Measurements from ENCODE around the gene MLLT10. TPM values are rescaled to one million over a fixed set of nuclear protein-coding genes. Genes with fewer than 3 reads are reported as not detected.

Gene MLLT10
- total RNA-seq, 2 experiments from 2014 or later: 44.1 to 47.2 TPM

GRCh38 chr10:21506351-21506750 lies 27.7 kb upstream of the MLLT10 start:
- Mint-ChIP-seq H3K27ac (no peak overlapping the region), H3K4me1 (no peaks in the 10 kb centered on the region), H3K9me3 (no peaks in the 10 kb centered on the region), H3K4me3 (no peak overlapping the region), H3K36me3 (ENCODE audit: low read depth) (no peaks in the 10 kb centered on the region), H3K27me3 (peaks cover 64% of the 10 kb centered on the region)
- no peak for DNase-seq
- ChIA-PET CTCF (interaction anchor here (3.5 kb wide), 1 partner anchor 10 kb away, joined by 11 read pairs; no protein-coding TSS in a partner anchor), POLR2A (no interaction called here)

GRCh38 chr10:21507150-21507549 lies 26.9 kb upstream of the MLLT10 start:
- Mint-ChIP-seq H3K9me3 (no peaks in the 10 kb centered on the region), H3K27ac (no peak overlapping the region), H3K36me3 (ENCODE audit: low read depth) (no peaks in the 10 kb centered on the region), H3K27me3 (peaks cover 63% of the 10 kb centered on the region), H3K4me1 (no peaks in the 10 kb centered on the region), H3K4me3 (no peak overlapping the region)
- ChIA-PET POLR2A (no interaction called here), CTCF (interaction anchor here (3.5 kb wide), 1 partner anchor 11 kb away, joined by 11 read pairs; no protein-coding TSS in a partner anchor)
- no peak for DNase-seq

DNA sequence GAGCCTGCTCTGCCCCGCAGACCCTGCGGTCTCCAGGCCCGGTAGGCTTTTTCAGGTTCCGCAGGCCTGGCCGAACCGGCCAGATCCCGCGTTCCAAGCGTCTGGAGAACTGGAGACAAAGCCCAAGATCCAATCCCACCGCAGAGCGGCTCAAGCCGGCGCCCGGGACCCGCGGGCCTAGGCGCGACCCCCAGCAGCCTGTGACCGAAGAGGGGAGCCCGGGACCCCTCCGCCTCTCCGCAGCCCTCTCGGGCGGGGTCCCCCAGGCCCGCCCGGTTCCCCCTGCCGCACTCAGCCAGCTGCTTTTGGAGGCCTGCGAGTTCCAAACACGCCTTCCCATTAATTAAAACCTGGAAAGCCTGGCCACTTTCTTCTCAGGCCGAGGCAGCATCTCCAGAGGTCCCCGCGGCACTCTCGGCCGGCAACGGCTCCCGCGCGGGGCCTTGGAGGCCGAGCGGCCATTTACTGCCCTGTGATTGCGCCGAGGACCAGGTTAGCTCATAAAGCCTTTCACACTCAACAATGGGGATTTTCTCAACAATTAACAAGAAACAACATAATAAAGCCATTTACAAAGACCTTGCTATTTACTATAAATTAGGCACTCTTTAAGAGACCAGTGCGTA lies 25.2 kb upstream of the MLLT10 start:
- Mint-ChIP-seq H3K9me3 (no peaks in the 10 kb centered on the region), H3K4me3 (no peak overlapping the region), H3K36me3 (ENCODE audit: low read depth) (no peaks in the 10 kb centered on the region), H3K27me3 (peaks cover 65% of the 10 kb centered on the region), H3K27ac (no peak overlapping the region), H3K4me1 (no peaks in the 10 kb centered on the region)
- CTCF ChIA-PET: interaction anchor here (1.1 to 3.5 kb wide), 2 partner anchors 9 to 13 kb away, joined by 3 to 11 read pairs; no protein-coding TSS in a partner anchor
- DNase-seq: no peak
- POLR2A ChIA-PET: no interaction called here

DNA sequence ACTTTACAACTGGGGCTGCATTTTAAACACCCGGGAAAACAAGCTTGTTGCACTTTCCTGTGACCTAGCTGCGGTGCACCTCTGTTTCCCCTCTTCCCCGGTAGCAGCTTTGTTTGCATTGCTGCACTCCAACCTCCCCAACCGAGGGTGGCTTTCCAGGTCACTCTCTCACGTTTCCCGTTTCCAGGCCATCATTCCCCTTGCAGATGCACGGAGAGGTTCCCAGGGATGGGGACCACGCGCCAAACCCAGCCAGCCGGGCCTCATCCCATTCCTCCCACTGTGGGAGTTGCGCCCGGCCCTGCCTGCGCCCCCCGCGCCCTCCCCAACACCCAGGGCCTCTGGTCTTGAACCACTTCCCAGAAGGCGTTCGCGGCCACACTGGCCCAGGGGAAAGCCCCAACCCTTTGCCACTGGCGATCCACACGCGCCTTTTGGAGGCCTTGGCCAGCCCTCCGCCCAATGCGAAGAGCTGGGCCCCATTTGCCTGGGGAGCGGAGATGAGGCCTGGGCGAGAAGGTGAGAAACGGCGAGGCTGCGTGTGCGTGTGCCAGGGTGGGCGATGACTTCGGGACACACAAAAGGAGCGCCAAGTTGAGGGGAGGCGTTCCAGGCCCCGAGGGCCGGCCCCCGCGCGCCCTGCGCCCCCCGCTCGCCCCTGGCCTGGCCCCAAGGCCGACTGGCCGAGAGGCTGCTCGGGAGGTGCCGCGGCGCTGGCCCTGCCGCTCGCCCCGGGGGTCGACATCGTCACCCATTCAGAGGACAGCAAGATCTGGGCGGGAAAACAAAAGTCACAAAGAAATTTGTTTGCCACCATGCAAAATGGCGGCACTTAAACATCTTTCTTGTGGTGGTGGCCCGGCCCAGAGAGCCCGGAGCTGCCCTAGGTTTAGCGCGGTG lies 24.4 kb upstream of the MLLT10 start:
- Mint-ChIP-seq H3K4me3 (no peak overlapping the region), H3K27me3 (peaks cover 65% of the 10 kb centered on the region), H3K9me3 (no peaks in the 10 kb centered on the region), H3K27ac (no peak overlapping the region), H3K36me3 (ENCODE audit: low read depth) (no peaks in the 10 kb centered on the region), H3K4me1 (no peaks in the 10 kb centered on the region)
- CTCF ChIA-PET: interaction anchor here (0.6 to 1.1 kb wide), 2 partner anchors 48 to 1198 kb away, joined by 3 read pairs; no protein-coding TSS in a partner anchor
- POLR2A ChIA-PET: no interaction called here
- DNase-seq: no peak

DNA sequence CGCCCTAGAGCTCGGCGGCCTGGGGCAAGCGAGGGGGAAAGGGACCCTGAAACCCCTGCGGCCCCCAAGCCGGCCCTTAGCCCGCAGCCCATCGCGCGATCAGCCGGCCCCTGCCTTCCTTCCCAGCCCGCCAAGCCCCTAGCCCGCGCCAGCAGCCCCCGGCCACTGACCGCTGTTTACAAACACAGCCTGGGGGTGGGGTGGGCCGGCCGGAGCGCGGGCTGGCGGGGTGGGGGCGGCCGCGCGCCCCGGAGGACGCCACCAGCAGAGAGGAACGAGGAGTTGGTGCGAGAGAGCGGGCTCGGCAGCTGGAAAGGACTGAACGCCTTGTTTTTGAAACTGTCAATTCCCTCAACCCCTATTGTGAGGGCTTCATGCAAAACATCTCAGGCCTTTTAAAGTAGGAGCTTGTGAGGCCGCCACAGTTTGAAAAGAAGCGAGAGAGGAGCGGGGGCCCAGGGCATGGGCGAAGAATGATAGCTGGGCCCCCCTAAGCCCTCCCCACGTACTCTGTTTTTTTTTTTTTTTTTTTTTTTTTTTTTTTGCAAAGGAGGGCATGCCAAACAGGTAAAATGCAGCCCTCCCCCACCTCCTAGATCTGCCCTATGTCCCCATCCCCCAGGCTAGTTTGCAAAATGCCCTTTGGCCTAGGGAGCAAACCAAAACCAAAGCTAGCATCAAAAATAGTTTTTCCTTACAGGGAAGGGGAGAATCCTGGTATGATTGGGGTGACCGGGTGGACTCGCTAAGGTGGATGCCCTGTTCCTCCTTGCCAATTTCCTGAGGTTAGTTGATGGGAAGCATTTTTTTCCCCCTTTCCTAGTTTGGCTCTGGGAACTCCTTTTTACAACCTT lies 23.6 kb upstream of the MLLT10 start:
- H3K27me3 Mint-ChIP-seq: peaks cover 69% of the 10 kb centered on the region
- H3K4me1 Mint-ChIP-seq: peaks cover under 1% of the 10 kb centered on the region
- no peak overlapping the region for H3K4me3 Mint-ChIP-seq
- H3K36me3 Mint-ChIP-seq (ENCODE audit: low read depth): no peaks in the 10 kb centered on the region
- POLR2A ChIA-PET: interaction anchor here (0.5 kb wide), 1 partner anchor 17 kb away, joined by 5 read pairs; no protein-coding TSS in a partner anchor
- CTCF ChIA-PET: interaction anchor here (0.6 to 1.1 kb wide), 2 partner anchors 47 to 1197 kb away, joined by 3 read pairs; no protein-coding TSS in a partner anchor
- no peaks in the 10 kb centered on the region for H3K9me3 Mint-ChIP-seq
- no peak for DNase-seq
- no peak overlapping the region for H3K27ac Mint-ChIP-seq

- Mint-ChIP-seq H3K9me3 (no peaks in the 10 kb centered on the region), H3K4me1 (peaks cover 7% of the 10 kb centered on the region), H3K27ac (no peak overlapping the region), H3K27me3 (peaks cover 70% of the 10 kb centered on the region), H3K36me3 (ENCODE audit: low read depth) (no peaks in the 10 kb centered on the region), H3K4me3 (no peak overlapping the region)
- ChIA-PET POLR2A (no interaction called here), CTCF (no interaction called here)
- DNase-seq: no peak
Observed at GRCh38 chr10:21511095-21511570, 22.9 kb upstream of the MLLT10 start.

DNA sequence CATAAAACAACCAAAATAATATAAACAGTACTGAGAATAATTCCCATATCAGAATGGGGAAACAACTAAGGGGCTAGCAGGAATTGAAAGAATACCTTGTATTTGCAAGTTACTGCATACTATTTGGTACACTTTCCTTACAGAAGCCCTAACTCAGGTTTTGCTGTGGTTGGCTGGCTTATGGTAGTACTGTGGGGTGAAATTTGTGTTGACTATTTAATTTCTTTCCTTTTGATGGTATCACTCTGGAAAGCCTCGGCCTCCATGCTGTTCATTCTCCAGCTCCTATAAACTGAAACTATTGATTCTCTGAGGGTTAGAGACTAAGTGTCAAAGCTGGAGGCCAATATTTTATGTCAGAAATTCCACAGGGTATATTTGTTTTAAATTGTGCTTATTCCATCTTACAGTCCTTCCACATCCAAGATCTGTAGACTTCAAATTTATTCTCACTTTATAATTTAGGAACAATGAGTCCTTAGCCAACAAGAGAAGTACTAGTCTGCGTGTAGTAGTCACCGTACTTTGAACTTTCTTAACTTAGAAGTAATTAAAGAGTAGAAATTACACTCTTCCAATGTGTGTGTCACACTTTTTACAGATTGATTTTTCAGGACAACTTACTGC lies 22.0 kb upstream of the MLLT10 start:
- Mint-ChIP-seq H3K4me1 (peaks cover 7% of the 10 kb centered on the region), H3K27me3 (peaks cover 67% of the 10 kb centered on the region), H3K27ac (no peak overlapping the region), H3K4me3 (no peak overlapping the region), H3K9me3 (no peaks in the 10 kb centered on the region), H3K36me3 (ENCODE audit: low read depth) (no peaks in the 10 kb centered on the region)
- ChIA-PET CTCF (no interaction called here), POLR2A (interaction anchor here (0.6 kb wide), 1 partner anchor 110 kb away, joined by 5 read pairs; no protein-coding TSS in a partner anchor)
- no peak for DNase-seq

DNA sequence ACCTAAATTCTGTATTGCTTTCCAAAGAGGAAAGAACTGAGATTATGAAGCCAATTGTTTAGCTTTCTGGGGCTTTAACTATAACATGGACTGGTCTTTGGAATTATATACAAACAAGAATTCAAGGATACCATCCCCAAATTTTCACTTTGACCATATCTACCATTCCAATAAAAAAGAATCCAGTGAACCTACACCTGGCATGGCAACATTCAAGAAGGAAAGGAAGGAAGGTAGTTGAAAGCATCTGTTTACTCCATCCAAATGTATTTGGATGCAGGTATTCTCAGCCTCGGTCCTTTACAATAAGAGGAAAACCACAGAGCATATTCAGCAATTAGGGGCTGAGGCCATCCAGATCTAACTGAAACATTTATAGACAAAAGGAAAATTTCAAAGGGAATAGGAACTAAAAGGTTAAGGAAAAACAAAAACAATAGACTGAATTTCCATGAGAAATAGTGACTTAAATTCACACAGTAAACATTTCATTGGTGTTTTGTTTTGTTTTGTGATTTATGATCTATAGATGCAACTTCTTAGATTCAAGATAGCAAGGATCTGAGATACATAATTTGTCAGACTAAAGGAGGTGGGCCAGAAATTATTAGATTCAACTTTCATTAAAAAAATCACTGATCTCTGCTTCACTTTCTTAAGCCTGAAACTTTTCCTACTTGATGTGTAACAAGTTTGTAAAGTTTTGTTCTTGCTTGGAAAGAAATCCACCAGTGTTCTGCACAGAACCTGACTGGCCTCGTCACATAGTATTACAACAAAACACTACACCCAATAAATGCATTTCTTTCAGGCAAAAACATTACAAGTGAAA lies 21.2 kb upstream of the MLLT10 start:
- Mint-ChIP-seq H3K9me3 (no peaks in the 10 kb centered on the region), H3K36me3 (ENCODE audit: low read depth) (no peaks in the 10 kb centered on the region), H3K27me3 (peaks cover 66% of the 10 kb centered on the region), H3K4me3 (no peak overlapping the region), H3K27ac (no peak overlapping the region), H3K4me1 (peaks cover 12% of the 10 kb centered on the region)
- no peak for DNase-seq
- POLR2A ChIA-PET: interaction anchor here (0.6 kb wide), 1 partner anchor 110 kb away, joined by 5 read pairs; no protein-coding TSS in a partner anchor
- CTCF ChIA-PET: no interaction called here

GRCh38 chr10:21513405-21513788 lies 20.6 kb upstream of the MLLT10 start:
- ChIA-PET CTCF (no interaction called here), POLR2A (no interaction called here)
- no peaks in the 10 kb centered on the region for H3K9me3 Mint-ChIP-seq
- no peak for DNase-seq
- H3K4me3 Mint-ChIP-seq: no peak overlapping the region
- peaks cover 72% of the 10 kb centered on the region for H3K27me3 Mint-ChIP-seq
- no peak overlapping the region for H3K27ac Mint-ChIP-seq
- H3K36me3 Mint-ChIP-seq (ENCODE audit: low read depth): peaks cover 3% of the 10 kb centered on the region
- H3K4me1 Mint-ChIP-seq: peaks cover 18% of the 10 kb centered on the region

DNA sequence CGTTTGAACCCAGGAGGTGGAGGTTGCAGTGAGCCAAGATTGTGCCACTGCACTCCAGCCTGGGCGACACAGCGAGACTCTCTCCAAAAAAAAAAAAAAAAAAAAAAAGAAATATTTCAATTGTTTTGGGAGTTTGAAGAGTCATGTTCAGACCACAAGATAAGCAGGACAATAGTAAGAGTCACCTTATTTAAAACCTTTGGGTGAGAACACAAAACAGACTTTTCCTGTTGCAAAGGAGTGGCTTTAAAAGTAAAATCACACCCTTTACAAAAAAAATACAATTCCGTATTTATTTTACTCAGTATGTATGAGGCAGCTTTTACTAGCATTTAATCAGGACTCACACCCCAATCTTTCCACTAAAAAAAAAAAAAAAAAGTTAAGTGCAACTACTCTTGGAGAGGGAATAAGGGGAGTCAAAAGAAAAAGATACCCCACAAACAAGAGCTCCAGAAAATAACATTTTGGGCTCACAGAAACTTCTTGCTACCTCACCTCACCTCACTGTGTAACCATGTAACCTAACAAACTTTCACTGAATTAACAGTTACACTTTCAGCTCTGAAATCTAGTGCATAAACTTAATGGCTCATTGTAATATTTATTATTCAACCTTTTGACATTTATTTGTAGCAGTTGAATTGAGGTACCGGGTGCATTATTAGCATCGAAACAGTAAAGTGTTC lies 19.8 kb upstream of the MLLT10 start:
- ChIA-PET POLR2A (no interaction called here), CTCF (interaction anchor here (3.7 kb wide), 1 partner anchor 18 kb away, joined by 16 read pairs; no protein-coding TSS in a partner anchor)
- Mint-ChIP-seq H3K4me3 (no peak overlapping the region), H3K27me3 (peaks cover 75% of the 10 kb centered on the region), H3K9me3 (no peaks in the 10 kb centered on the region), H3K27ac (no peak overlapping the region), H3K36me3 (ENCODE audit: low read depth) (peaks cover 3% of the 10 kb centered on the region), H3K4me1 (peaks cover 27% of the 10 kb centered on the region)
- DNase-seq: no peak

- peaks cover 81% of the 10 kb centered on the region for H3K27me3 Mint-ChIP-seq
- no peak overlapping the region for H3K27ac Mint-ChIP-seq
- no peak overlapping the region for H3K4me3 Mint-ChIP-seq
- ChIA-PET CTCF (interaction anchor here (3.7 kb wide), 1 partner anchor 19 kb away, joined by 16 read pairs; no protein-coding TSS in a partner anchor), POLR2A (no interaction called here)
- no peak for DNase-seq
- peaks cover 33% of the 10 kb centered on the region for H3K4me1 Mint-ChIP-seq
- peaks cover 3% of the 10 kb centered on the region for H3K36me3 Mint-ChIP-seq (ENCODE audit: low read depth)
- H3K9me3 Mint-ChIP-seq: no peaks in the 10 kb centered on the region
Observed at GRCh38 chr10:21514818-21515351, 19.1 kb upstream of the MLLT10 start.
